HAP-1 (cell line): ENCODE data around the gene LDLRAP1.
A peak's percentile ranks its signal among the peaks of the same experiment; 100 is the strongest.
"Not testable (repeated sequence)": the region's sequence is repeated elsewhere in the genome, so short reads cannot be mapped to it uniquely, and the experiment has no call there.

Source experiments
- DNase-seq, 2 experiments: peaks; one replicate each; pipeline ENCODE4 v3.0.0-alpha.2; 2016 to 2020; ENCODE audit warnings: low spot score in 2 of 2
- H3K27me3 ChIP-seq: fragments of 250-450 bp; sonication (Bioruptor Pico); 2 replicates; pipeline ENCODE4 v1.5.1; 2020; ENCODE audit warnings: low read depth, mild to moderate bottlenecking, moderate library complexity
- H3K36me3 ChIP-seq: fragments of 250-450 bp; sonication (Bioruptor Pico); replicated peaks from 2 replicates; pipeline ENCODE4 v1.5.1; 2020; ENCODE audit warnings: mild to moderate bottlenecking
- H3K4me1 ChIP-seq: fragments of 250-450 bp; sonication (Bioruptor Pico); 2 replicates; pipeline ENCODE4 v1.5.1; 2020; ENCODE audit warnings: mild to moderate bottlenecking
- H3K4me3 ChIP-seq: fragments of 250-450 bp; sonication (Bioruptor Pico); 2 replicates; pipeline ENCODE4 v1.5.1; 2020; ENCODE audit warnings: mild to moderate bottlenecking, moderate library complexity
- H3K9me3 ChIP-seq: fragments of 250-450 bp; sonication (Bioruptor Pico); 2 replicates; pipeline ENCODE4 v1.5.1; 2020; ENCODE audit warnings: mild to moderate bottlenecking, moderate library complexity
- in situ Hi-C: fragments of 300-500 bp; cut with MboI; formaldehyde crosslinking; loops from 3 replicates; pipeline ENCODE4 v1.14.3; 2020; ENCODE audit warnings: low sequenced_read_pairs, inconsistent platforms, mixed read lengths

LDLRAP1 gene

GRCh38 chr1:25594971-25595370 is 51.6 kb downstream of the LDLRAP1 start:
- DNase-seq = no peak
- no peaks in the 10 kb centered on the region for H3K9me3 ChIP-seq
- no peaks in the 10 kb centered on the region for H3K4me1 ChIP-seq
- H3K27me3 ChIP-seq = peaks cover 4% of the 10 kb centered on the region; the same call in 1 of the 2 replicates
- H3K4me3 ChIP-seq = no peak overlapping the region
- in situ Hi-C loops = no loop called here
- H3K36me3 ChIP-seq = no peaks in the 10 kb centered on the region

- H3K4me1 ChIP-seq, H3K9me3 ChIP-seq, DNase-seq, H3K36me3 ChIP-seq, H3K4me3 ChIP-seq, H3K27me3 ChIP-seq, in situ Hi-C loops: not testable (repeated sequence)
Observed at GRCh38 chr1:25596641-25597040, 53.2 kb downstream of the LDLRAP1 start.

GRCh38 chr1:25598879-25599278 is 55.5 kb downstream of the LDLRAP1 start:
- Histone ChIP-seq H3K27me3 (peaks cover 6% of the 10 kb centered on the region; the same call in 1 of the 2 replicates), H3K4me3 (no peak overlapping the region), H3K4me1 (no peaks in the 10 kb centered on the region), H3K9me3 (no peaks in the 10 kb centered on the region), H3K36me3 (no peaks in the 10 kb centered on the region)
- in situ Hi-C loops = no loop called here
- no peak for DNase-seq

GRCh38 chr1:25599969-25600610 is 56.7 kb downstream of the LDLRAP1 start:
- no peak overlapping the region for H3K4me3 ChIP-seq
- peaks cover 6% of the 10 kb centered on the region for H3K27me3 ChIP-seq
- no peaks in the 10 kb centered on the region for H3K36me3 ChIP-seq
- in situ Hi-C loops = no loop called here
- H3K4me1 ChIP-seq = no peaks in the 10 kb centered on the region
- DNase-seq = no peak
- no peaks in the 10 kb centered on the region for H3K9me3 ChIP-seq

GRCh38 chr1:25600971-25601699 is 57.7 kb downstream of the LDLRAP1 start:
- H3K36me3 ChIP-seq, H3K4me3 ChIP-seq, in situ Hi-C loops, H3K9me3 ChIP-seq, DNase-seq, H3K4me1 ChIP-seq: not testable (repeated sequence)
- peaks cover 14% of the 10 kb centered on the region for H3K27me3 ChIP-seq

- H3K4me3 ChIP-seq, DNase-seq, H3K4me1 ChIP-seq, H3K9me3 ChIP-seq, in situ Hi-C loops, H3K36me3 ChIP-seq: not testable (repeated sequence)
- peaks cover 20% of the 10 kb centered on the region for H3K27me3 ChIP-seq
Observed at GRCh38 chr1:25603779-25604538, 60.6 kb downstream of the LDLRAP1 start.

- no peaks in the 10 kb centered on the region for H3K4me1 ChIP-seq
- H3K9me3 ChIP-seq = no peaks in the 10 kb centered on the region
- peaks cover 28% of the 10 kb centered on the region for H3K27me3 ChIP-seq
- in situ Hi-C loops = no loop called here
- DNase-seq = no peak
- no peaks in the 10 kb centered on the region for H3K36me3 ChIP-seq
- H3K4me3 ChIP-seq = no peak overlapping the region
Observed at GRCh38 chr1:25607123-25607522, 63.7 kb downstream of the LDLRAP1 start.

GRCh38 chr1:25608488-25609178 is 65.2 kb downstream of the LDLRAP1 start:
- in situ Hi-C loops = no loop called here
- Histone ChIP-seq H3K9me3 (no peaks in the 10 kb centered on the region), H3K27me3 (peaks cover 32% of the 10 kb centered on the region), H3K4me1 (no peaks in the 10 kb centered on the region), H3K36me3 (no peaks in the 10 kb centered on the region), H3K4me3 (no peak overlapping the region)
- peak; percentile 83 to 91 for DNase-seq

- Histone ChIP-seq H3K4me3 (no peak overlapping the region), H3K4me1 (no peaks in the 10 kb centered on the region), H3K9me3 (no peaks in the 10 kb centered on the region), H3K36me3 (no peaks in the 10 kb centered on the region), H3K27me3 (peaks cover 32% of the 10 kb centered on the region)
- no peak for DNase-seq
- in situ Hi-C loops = no loop called here
Observed at GRCh38 chr1:25609921-25610320, 66.5 kb downstream of the LDLRAP1 start.

- no peaks in the 10 kb centered on the region for H3K4me1 ChIP-seq
- peaks cover 25% of the 10 kb centered on the region for H3K27me3 ChIP-seq
- DNase-seq = no peak
- H3K4me3 ChIP-seq = no peak overlapping the region
- in situ Hi-C loops = no loop called here
- H3K36me3 ChIP-seq = no peaks in the 10 kb centered on the region
- no peaks in the 10 kb centered on the region for H3K9me3 ChIP-seq
Observed at GRCh38 chr1:25610822-25611630, 67.6 kb downstream of the LDLRAP1 start.

GRCh38 chr1:25611843-25612242 is 68.4 kb downstream of the LDLRAP1 start:
- DNase-seq = no peak

GRCh38 chr1:25612421-25612820 is 69.0 kb downstream of the LDLRAP1 start:
- in situ Hi-C loops = no loop called here
- no peak overlapping the region for H3K4me3 ChIP-seq
- no peak for DNase-seq
- peaks cover 18% of the 10 kb centered on the region for H3K27me3 ChIP-seq
- no peaks in the 10 kb centered on the region for H3K4me1 ChIP-seq
- H3K36me3 ChIP-seq = no peaks in the 10 kb centered on the region
- no peaks in the 10 kb centered on the region for H3K9me3 ChIP-seq

More at GRCh38 chr1:25611843-25612242, 68.4 kb downstream of the LDLRAP1 start:
- H3K4me1 ChIP-seq = no peaks in the 10 kb centered on the region
- H3K36me3 ChIP-seq = no peaks in the 10 kb centered on the region
- in situ Hi-C loops = no loop called here
- H3K9me3 ChIP-seq = no peaks in the 10 kb centered on the region
- peaks cover 21% of the 10 kb centered on the region for H3K27me3 ChIP-seq
- H3K4me3 ChIP-seq = no peak overlapping the region

- no peaks in the 10 kb centered on the region for H3K9me3 ChIP-seq
- no peaks in the 10 kb centered on the region for H3K4me1 ChIP-seq
- H3K36me3 ChIP-seq = no peaks in the 10 kb centered on the region
- no peak for DNase-seq
- peaks cover 18% of the 10 kb centered on the region for H3K27me3 ChIP-seq
- no peak overlapping the region for H3K4me3 ChIP-seq
- in situ Hi-C loops = no loop called here
Observed at GRCh38 chr1:25613091-25613490, 69.7 kb downstream of the LDLRAP1 start.
